GM18511 (cell line): ENCODE data around the gene TFAP2A.
A peak's percentile ranks its signal among the peaks of the same experiment; 100 is the strongest.

Experiments
- ATAC-seq: cut with Tn5 transposase; IDR thresholded peaks from one replicate; pipeline ENCODE4 v1.9.1; 2021; ENCODE audit warnings: mild to moderate bottlenecking, moderate library complexity; ENCODE audit not compliant: unreplicated experiment

TFAP2A gene

DNA sequence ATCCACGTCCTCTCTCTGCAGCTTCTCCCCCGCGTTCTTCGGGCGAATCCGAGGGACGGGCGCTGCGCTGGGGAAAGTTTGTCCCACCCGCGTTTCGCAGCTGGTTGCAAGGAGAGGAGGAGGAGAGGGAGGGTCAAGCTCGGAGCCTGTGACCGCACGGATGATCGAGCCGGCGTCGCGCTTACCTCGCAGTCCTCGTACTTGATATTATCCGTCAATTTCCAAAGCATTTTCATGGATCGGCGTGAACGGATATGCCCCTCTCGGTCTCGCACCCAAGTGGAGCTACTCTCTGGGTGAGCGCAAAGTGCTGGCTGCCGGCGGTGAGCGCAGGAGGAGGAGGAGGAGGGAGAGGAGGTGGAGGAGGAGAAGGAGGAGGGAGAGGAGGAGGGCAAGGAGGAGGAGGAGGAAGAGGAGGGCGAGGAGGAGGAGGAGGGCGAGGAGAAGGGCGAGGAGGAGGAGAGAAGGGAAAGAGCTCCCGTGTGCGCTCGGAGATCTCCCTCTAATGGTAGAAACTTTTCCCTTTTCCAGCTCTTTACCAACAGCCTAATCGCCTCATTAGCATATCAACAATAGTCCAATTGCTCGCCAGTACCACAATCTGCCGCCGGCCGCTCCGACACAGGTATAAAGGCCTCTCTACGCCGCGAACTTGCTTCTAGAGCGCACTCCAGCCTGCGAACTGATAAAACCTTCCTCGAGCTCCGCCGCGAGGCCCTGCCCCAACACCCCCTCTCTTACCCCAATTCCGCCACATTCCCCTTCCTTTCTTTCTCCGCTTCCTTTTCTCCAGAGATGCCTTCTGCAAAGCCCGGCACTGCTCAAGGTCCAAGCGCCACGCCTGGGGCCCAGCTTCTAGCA is at the start of gene TFAP2A:
TSS of gene TFAP2A (minus strand) at position 319 of the 861 bp plus-strand sequence. CDS start at position 236, 83 bp downstream.
- no peak for ATAC-seq

DNA sequence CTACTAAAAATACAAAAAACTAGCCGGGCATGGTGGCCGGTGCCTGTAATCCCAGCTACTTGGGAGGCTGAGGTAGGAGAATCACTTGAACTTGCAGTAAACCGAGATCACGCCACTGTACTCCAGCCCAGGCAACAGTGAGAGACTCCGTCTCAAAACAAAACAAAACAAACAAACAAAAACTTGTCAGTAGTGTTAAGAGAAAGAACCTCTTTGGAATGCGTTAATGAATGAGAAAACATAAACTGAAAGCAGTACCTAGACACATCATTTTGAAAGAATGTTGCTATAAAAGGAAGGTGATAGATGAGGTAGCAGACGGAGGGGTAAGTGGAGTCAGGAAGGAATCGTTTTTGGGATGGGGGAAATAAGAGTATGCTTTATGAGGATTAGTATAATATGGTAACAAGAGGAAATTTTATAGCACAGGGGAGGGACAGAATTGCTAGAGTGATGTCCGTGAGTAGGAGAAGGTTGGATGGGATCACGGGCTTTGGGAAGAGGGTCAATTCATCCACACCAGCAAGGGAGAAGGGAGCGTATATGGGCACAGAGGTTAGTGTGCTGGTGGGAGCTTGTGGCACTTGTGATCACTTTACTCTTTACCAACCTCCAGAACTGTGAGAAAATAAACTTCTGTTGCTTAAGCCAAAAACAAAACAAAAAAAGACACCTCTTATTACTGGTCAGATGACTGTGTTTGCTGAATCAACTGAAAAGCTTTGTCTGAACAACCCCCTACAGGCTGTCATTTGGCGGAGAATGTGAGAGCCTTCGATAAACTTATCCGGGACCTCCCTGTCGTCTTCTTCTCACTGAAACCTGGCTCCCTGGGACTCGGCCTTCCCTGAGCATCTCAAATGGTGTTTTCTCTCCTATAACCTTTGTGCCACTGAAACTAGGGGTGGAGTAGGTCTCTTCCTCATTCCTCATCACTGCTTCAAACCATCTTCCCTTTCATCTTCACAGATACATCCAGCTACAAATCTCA is 48.9 kb upstream of the TFAP2A start:
- no peak for ATAC-seq

DNA sequence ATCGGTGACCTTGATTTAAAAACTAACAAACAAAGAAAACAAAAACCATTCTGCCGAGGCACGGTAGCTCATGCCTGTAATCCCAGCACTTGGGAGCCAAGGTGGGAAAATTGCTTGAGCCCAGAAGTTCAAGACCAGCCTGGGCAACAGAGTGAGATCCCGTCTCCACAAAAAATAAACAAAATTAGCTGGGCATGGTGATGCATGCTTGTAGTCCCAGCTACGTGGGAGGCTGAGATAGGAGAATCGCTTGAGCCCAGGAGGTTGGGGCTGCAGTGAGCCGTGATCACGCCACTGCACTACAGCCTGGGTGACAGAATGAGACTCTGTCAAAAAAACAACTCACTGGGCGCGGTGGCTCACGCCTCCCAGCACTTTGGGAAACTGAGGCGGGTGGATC is 48.2 kb upstream of the TFAP2A start:
- ATAC-seq, result no peak

DNA sequence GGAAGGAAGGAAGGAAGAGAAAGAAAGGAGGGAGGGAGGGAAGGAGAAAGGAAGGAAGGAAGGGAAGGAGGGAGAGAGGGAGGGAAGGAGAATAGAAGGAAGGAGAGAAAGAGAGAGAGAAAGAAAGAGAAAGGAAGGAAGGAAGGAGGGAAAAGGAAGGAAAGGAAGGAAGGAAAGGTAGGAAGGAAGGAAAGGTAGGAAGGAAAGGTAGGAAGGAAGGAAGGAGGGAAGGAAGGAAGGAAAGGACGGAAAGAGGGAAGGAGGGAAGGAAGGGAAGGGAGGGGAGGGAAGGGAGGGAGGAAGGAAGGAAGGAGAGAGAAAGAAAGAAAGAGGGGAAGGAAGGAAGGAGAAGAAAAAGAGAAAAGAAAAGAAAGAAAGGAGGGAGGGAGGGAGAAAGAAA is 47.0 kb upstream of the TFAP2A start:
- no peak for ATAC-seq

DNA sequence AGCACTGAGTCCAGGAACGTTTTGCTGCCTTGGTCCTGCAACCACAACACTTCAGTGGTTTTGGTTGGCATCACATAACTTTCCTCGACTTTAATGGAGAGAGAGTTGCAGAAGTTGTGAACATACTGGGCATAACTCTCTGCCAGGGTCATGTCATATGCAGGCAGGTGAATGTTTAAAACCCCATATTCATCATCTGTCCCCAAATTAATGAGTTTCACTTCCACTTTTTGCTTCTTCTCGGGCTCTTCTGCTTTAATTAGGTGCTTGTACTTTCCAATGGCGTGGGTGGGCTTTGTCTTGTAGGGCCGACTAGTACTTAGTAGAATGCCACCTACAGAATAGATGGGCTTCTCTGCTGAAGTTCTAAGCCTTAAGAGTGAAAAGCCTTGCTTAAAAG is 45.2 kb upstream of the TFAP2A start:
- peak; percentile 97 for ATAC-seq

DNA sequence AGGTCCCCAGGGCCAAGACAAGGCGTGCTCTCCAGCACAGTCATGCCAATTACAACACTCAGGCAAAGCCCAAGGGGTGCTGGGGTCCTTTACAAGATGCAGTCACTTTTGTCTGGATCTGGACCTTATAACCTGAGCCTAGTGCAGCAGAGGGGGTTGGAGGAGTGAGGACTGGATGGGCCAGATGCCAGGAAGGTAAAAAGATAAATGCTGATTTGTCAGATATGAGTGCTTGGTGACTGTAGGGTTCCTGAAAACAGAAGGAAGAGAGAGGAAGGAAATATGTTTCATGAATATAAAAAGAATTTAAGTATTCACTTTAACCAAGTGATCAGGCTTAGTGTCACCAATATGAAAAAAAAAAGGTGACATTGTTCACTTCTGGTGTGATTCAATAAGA is 43.4 kb upstream of the TFAP2A start:
- no peak for ATAC-seq

DNA sequence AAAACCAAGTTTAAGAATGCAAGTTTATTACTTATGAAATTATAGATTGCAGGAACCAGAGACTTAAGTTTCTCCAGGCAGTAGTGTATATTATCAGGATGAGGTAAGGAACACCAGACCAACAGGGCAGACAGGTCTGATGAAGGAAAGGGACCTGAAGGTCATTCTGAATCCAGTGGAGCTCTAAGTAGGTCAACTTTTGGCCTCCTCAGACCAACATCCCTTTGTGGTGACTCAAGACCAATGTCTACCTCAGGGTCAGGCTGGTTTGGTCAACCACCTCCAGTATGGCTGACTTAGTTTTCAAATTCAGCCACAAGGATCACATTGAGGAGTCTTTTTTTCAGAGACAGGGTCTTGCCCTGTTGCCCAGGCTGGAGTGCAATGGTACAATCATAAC is 38.7 kb upstream of the TFAP2A start:
- no peak for ATAC-seq

DNA sequence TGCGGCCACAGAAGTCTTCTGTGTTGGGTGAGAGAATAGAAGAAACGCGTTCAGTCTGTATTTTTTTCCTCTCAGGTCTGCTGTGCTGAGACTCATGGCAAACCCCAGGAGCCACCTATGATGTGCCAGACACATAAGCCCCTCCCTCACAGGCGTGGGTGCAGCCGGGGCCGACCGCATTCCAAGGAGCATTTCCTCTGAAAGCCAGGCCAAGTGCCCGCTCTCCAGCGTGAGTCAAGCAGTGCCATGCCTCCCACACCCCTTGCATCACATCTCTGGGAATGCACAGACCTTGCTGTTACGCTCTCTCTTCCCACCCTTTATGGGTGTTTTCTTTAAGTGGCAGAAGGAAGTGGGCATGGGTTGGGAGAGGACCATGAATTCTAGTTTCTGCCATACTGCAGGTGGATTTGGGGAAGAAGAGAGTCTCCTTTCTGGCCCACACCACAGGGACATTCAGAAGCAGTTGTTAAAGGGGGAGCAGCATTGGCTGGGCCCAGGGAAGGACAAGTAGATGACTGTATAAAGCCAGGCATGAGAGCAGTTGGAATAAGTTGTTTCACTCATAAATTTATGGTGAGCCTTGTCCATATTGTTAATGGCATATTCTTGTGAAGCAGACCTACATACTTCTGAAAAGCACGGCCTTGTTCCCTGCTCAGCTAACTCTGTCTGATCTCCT is 37.1 kb upstream of the TFAP2A start:
- ATAC-seq, result no peak

DNA sequence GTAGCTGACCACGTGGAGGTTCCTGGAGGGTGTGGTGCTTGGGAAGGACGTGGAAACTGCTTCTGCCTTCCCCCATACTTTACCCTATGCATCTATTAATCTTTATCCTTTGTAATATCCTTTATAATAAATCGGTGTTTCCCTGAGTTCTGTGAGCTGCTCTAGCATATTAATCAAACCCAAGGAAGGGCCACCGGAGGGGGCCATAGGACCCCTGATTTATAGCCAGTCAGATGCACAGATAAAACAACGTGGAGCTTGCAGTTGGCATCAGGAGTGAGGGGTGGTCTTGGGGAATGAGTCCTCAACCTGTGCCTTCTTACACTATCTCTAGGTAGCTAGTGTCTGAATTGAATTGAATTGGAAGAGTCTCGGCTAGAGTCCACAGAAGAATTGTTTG is 36.5 kb upstream of the TFAP2A start:
- no peak for ATAC-seq

DNA sequence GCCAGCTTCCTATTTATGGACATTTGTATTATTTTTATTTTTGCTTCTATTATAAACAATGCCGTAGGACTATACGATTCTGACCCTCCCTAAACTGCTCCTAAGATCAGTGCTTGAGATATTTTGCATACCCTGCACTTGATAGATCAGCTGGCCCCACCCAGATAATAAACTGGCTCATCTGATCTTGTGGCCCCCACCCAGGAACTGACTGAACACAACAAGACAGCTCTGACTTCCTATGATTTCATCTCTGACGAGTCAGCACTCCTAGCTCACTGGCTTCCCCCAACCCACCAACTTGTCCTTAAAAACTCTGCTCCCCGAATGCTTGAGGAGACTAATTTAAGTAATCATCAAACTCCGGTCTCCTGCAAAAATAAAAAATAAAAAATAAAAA is 34.9 kb upstream of the TFAP2A start:
- ATAC-seq, result no peak

DNA sequence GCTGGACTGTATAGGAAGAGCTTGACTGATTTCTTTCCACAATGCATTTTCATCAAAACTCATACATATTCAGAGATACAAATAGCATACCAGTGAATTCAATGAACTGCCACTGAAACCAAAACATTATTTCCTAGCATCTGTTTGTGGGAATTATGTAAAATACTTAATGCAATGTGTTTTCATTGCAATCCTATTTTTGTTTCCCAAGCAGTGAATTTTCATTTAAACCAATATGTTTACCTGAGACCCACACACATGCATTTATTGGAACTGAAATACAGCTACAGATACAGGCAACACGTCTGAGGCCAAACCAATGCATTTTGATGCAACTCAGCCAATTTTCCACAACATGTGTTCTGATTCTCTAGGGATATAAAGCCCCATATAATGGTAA is 33.2 kb upstream of the TFAP2A start:
- ATAC-seq, result no peak

DNA sequence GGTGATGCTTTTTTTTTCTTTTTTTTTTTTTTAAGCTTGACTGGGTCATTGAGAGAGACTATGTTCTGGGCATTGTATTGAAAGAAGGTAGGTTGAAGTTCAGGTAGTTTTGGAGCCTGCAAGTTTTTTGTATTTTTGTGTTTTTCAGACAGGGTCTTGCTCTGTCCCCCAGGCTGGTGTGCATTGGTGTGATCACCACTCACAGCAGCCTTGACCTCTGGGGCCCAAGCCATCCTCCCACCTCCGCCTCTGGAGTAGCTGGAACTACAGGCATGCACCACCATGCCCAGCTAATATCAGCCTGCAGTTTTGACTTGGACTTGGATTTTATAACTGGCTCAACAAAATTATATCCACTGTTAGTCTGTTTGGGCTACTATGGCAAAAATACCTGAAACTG is 31.7 kb upstream of the TFAP2A start:
- ATAC-seq, result no peak

DNA sequence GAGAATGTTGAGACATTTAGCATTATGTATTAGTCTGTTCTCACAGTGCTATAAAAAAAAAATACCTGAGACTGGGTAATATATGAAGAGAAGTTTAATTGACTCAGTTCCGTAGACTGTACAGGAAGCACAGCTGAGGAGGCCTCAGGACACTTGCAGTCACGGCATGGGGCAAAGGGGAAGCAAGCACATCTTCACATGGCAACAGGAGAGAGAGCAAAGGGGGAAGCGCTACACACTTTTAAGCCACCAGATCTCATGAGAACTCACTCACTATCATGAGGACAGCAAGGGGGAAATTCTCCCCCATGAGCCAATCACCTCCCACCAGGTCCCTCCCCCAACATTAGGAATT is 26.8 kb upstream of the TFAP2A start:
- ATAC-seq, result no peak

DNA sequence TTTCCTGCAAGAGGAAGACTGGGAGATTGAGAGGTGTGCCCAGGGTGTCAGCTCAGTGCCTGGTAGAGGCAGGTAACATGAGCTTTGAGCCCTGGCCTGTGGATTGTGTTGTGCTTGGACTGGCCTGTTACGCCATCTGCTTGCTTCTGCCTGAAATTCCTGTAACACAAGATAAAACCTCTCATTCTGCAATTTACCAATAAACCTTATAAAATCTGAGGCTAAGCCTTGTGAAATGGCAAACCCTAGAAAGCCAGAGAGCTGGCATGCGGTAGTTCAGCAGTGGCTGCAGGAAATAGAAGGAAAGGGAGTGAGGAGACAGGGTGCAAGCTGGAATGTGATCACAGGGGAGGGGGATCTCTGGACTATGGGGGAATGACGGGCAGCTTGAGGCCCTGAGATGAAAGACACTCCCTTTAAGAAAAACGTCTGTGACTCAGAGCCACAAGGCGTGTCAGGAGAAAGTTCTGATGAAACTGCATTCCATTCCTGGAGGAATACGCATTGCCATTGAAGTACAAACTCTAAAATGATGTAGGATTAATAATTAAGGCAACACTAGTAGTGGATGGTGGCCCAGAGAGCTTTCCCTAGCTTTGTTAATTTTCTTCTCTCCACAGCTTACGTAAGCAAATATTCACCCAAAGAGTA is 26.3 kb upstream of the TFAP2A start:
- no peak for ATAC-seq

DNA sequence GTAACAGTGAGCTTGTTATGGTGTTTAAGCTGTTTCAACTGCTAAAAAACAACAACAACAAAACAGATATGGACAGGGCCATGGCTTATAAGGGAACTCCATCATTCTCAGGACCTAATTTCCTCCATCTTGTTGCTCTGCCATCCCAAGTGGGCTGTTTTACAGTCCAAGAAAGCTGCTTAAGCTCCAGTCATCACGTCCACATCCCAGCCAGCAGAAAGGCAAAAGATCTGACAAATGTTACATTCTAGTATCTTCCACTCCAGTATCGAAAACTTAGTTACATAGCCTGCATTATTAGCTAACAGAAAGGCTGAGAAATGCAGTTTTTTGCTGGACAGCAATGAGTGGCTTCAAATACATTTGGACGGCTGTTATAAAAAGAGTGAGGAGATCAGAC is 23.0 kb upstream of the TFAP2A start:
- ATAC-seq, result no peak

DNA sequence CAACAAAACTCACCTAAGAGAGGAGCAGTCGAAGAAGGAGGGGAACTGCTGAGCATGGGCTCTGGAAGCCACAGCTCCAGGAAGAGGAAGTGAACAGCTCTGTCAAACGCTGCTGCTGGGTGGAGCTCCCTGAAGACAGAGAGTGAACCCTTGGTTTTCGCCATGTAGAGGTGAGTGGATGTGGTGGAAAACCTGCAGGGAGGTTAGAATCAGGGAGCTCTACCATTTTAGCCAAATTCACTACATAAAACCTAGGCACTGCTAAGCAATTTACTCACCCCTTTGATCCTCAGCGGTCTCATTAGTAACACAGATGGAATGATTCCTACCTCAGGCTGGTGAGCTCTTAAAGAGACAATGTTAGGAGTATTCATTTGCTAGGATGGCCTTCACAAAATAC is 19.4 kb upstream of the TFAP2A start:
- no peak for ATAC-seq

DNA sequence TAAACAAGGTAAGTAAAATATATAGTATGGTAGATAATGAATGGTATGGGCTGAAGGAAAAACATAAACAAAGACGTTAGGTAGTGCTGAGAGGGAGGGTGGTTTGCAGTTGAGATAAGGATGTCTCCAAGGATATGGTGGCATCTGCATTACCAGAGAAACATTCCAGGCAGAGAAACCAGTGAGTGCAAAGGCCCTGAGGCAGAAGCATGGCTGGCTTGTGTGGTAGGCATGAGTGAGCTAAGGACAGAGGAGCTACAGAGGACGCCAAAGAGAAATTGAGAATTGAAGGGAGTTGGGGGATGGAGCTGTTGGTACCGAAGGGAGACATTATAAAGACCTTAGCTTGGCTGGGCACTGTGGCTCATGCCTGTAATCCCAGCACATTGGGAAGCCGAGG is 18.4 kb upstream of the TFAP2A start:
- no peak for ATAC-seq

DNA sequence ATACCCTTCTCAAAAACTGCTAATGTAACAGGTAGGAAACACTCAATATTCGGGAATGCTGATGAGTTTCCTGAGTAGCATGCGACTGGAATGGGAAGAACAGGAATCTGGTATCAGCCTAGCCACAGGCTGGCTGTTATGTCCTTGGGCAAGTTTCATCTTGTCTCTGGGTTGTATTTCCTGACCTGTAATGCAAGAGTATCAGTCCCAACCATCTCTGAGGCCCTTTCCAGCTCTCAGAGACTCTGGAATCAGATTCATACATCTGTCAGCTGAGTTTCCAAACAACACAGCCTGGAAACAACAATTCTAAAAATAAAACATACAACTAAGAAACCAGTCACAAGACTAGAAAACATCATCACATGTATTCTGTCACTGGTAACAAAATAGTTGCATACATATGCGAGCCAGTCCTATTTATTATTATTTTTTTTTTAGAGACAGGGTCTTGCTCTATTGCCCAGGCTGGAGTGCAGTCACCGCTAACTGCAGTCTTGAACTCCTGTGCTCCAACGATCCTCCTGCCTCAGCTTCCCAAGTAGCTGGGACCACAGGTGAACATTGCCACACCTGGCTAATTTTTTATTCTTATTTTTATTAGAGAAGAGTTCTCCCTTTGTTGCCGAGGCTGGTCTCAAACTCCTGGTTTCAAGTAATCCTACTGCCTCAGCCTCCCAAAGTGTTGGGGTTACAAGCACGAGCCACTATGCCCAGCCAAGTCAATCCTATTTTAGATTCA is 16.7 kb upstream of the TFAP2A start:
- ATAC-seq, result no peak

DNA sequence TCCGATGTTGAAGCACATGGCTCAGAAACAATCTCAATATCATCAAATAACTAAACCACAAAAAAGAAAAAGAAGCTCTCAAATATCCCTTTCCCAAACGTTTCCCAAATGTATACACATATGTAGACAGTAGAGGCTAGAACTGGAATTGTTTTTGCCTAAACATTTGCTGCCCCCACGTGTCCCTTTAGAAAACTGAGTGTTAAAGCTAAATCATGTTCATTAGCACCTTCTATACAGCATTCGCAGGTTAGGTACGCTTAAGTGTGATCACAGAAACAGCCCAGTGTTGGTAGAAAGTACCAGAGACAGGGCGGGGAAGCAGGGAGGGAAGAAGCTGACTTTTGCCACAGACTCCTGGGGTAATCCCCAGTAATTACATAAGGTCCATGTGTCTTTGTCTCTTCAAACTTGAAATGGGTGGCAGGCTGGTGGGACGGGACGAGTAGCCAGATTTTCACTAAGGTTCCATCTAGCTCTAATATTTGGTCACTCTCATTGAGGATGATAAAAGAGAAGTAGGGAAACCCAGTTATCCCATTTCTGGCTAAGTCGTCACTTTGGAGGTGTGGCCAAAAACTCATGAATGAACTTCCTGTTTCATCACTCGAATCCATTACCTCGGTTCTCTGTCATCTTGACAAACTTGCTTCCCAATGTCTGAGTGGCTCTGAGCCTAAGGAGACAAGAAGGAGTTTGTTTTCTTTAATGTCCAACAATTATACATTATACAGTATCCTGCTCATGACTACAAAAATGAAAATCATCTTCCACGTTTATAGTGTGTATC is 15.0 kb upstream of the TFAP2A start:
- peak; percentile 69 for ATAC-seq
